GM19025 (cell line): Measurements from ENCODE around the gene DBNL.

ENCODE experiments used
- ATAC-seq: cut with Tn5 transposase; IDR thresholded peaks from one replicate; pipeline ENCODE4 v1.9.1; 2021; ENCODE audit warnings: mild to moderate bottlenecking, low read depth, moderate library complexity; ENCODE audit not compliant: unreplicated experiment

The DBNL gene

DNA sequence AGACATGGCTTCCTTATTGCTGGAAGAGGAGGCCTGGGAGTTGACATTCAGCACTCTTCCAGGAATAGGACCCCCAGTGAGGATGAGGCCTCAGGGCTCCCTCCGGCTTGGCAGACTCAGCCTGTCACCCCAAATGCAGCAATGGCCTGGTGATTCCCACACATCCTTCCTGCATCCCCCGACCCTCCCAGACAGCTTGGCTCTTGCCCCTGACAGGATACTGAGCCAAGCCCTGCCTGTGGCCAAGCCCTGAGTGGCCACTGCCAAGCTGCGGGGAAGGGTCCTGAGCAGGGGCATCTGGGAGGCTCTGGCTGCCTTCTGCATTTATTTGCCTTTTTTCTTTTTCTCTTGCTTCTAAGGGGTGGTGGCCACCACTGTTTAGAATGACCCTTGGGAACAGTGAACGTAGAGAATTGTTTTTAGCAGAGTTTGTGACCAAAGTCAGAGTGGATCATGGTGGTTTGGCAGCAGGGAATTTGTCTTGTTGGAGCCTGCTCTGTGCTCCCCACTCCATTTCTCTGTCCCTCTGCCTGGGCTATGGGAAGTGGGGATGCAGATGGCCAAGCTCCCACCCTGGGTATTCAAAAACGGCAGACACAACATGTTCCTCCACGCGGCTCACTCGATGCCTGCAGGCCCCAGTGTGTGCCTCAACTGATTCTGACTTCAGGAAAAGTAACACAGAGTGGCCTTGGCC is 16.6 kb downstream of the DBNL start:
- ATAC-seq: no peak

DNA sequence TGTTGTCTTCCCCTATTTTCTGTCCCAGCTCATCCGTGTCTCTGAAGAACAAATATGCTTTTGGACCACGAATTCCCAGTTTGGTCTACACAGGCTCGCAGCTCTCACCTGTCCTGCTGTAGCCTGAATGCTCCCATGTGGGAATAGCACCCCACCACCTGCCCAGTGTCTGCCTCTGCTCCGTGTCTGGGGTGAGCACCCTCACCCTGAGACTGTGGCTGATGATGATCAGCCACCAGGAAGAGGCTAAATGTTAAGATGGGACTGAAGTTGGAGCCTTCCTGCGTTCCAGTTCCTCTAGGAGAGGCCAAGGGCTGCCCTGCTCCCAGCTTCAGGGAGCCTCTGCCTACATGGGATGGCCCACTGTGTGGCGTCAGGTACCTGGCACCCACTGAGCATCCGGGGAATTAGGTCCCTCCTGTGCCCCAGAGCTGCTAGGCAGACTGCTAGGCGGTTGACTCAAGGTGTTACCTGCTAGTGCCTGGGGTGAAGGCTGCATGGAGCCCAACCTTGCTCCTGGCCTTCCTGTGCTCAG is 17.2 kb downstream of the DBNL start:
- ATAC-seq: no peak

DNA sequence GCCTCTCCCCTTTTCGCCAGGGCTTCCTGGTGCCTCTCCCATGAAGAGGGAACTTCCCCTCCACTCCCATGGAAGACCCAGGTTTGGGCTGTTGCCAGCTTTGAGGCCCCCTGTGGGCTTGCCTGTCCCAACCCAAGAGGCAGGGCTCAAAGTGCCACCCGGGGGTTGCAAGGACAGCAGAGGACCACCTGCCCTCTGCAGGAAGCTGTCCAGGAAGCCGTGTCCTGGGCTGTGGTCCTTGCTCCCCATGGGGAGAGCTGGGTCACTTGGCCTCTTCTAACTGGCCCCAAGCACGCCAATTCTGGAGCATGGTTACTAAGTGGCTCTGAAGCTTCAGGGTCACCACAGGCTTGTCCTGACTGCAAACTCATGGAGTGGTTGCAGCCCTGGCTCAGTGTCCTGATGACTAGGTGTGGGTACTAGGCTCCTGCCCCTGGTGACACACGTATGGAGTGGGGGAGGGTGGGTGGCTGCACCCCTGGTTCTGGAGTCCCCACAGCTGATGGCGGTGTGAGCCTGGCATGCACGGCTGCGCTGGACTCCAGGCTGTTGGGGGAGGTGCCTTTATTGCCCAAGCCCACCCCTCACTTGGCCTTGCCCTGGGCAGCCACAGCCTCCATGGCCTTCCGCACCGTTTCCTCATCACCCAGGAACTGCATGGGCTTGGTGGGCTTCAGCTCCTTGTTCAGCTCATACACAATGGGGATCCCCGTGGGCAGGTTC is 17.8 kb downstream of the DBNL start:
- no peak for ATAC-seq

DNA sequence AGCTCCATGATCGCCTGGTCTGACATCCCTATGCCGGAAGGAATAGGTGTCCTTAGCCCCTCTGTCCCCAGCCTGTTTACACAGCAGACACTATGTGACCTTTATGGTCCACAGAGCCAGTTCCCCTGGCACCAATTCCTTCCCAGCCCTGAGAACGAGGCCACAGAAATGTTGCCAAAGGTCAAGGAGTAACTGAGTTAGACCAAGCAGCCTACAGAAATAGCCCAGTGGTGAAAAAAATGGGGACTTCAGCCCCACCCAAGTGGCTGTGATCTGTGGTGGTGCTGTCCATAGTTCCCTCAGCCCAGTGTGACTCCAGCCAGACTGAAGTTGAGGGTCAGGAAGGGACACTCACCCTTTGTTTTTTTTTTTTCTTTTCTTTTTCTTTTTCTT is 18.4 kb downstream of the DBNL start:
- no peak for ATAC-seq

DNA sequence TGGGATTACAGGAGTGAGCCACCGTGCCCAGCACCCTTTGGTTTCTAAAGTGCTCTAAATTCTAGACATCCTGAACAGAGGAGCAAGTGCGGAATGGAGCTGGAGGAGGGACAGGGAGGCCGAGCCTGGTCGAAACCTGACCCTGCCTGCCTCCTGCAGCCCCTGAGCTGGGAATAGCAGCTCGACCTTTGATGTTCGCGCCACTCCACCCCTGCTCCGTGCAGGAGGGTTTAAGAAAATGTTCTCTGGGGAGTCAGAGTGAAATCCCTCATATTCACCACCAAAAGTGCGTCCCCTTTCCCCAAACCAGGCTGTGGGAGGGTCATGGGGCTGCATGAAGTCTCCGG is 19.0 kb downstream of the DBNL start:
- no peak for ATAC-seq

DNA sequence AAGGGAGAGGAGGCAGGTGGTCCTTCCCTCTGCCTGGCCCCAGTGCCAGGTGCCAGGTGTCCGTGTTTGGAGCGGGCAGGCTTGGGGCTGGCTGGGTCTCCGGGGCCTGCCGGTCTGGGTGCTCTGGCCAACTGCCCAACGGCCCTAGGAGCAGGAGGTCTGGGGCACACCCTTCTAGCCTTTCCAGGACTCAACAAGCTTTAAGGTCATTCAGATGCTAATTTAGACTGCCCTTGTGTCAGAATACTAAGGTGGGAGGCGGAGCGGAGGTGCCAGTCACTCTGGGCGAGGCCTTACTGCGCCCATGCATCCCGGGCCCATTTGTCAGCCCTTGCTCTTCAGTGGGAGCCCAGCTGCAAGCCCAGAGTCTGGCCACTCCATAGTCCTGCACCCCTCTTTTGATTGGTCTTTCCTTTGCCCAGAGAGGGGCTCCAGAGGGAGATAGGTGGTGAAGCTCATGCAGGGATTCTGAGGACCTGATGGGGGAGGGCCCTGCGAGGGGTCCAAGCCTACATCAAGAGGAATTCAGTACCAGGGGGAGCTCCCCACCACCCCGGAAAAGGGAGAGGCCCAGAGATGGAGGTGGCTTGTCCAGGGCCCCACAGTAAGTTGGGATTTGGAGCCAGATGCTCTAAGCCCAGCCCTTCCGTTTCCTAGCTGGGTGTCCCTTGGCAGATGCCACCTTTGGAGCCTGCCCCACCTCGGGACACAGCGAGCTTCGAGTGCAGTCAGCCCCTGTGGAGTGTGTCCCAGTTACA is 19.6 kb downstream of the DBNL start:
- ATAC-seq: no peak

DNA sequence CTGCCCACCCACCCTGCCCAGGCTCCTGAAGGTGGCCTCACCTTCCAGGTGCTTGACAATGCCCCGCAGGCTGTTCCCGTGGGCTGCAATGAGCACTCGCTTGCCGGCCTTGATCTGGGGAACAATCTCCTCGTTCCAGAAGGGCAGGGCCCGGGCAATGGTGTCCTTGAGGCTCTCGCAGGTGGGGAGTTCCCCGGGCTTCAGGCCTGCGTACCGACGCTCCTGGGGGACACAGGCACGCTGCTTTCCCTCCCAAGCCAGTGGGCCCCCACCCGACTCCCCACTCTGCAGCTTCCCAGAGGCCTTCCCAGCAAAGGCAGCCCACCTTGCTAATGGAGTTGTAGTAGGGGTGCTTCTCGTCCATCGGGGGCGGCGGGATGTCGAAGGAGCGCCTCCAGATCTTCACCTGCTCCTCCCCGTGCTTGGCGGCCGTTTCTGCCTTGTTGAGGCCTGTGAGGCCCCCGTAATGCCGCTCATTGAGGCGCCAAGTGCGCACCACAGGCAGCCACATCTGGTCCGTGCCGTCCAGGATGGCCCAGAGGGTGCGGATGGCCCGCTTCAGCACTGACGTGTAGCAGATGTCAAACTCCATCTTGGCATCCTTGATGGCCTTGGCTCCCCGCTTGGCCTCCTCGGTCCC is 20.4 kb downstream of the DBNL start:
- no peak for ATAC-seq

DNA sequence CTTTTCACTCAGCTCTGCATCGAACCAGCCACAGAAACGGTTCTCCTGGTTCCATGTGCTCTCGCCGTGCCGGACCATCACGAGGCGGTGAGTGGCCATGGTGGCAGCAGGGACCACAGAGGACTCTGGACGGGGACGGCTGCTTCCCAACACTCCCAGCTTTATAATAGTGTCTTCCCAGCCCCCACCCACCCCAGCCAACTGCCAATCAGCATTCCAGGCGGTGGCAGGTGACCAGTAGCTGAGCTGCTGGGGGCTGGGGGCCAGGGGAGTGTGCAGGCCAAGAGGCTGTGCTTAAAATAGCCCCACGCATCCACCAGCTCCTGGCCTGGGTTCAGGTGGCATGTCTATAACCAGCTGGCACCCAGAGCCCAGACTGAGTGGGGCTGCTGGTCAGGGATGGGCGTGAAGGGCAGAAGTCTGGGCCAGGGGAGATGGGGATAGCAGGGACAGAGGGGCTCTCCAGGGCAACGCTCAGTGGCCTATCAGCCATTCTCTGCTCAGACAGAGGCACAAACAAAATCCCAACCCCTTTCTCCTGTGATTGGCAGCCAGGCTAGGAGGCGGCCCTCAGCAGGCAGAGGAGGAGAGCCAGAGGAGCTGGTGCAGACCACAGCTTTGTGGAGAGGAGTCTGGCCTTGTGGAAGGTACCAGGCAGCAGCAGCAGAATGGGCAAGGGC is 21.1 kb downstream of the DBNL start, which contains the start of gene PGAM2:
TSS of gene PGAM2 (minus strand) at position 137 of the 680 bp plus-strand sequence. CDS start at position 99, 38 bp downstream.
- ATAC-seq: no peak

DNA sequence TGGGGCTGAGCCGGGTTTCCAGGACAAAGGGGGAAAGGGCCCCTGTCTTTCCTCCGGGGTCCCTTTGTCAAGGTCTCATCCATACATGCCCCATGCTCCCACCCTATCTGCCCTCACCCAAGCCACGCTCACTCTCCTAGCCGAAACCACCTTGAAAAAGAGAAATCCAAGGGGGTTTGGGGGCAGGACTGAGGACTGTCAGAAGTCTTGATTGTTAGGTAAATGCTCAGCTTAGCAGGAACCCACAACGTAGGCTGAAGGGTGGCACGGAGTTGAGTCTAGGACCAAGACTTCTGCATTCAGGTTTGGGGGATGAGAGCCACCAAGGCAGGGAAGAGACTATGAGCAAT is 21.6 kb downstream of the DBNL start:
- no peak for ATAC-seq

DNA sequence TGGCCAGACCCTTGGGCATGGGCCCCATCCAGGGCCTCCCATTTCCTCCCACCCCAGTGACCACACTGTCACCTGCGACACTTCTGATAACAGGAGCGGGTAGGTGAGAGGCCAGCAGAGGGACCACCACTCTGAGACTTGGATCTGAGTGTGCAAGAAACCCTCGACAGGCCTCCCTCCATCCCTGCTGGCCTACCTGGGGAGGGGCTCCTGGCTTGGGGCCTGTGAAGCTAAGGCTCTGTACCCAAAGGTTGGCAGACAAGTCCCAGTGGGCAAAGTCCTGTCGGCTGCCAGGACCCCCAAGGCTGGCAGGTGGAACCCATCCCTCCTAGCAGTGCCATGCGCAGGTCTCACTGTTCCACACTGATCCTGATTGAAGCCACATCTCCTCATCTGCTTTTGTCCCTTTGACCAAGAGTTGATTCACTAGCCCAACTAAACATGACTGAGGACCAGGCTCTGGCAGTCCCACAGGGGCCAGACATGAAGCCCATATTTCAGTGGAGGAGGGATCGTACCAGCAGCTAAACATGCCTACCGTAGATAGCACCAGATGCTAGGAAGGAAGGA is 22.1 kb downstream of the DBNL start:
- ATAC-seq: no peak

DNA sequence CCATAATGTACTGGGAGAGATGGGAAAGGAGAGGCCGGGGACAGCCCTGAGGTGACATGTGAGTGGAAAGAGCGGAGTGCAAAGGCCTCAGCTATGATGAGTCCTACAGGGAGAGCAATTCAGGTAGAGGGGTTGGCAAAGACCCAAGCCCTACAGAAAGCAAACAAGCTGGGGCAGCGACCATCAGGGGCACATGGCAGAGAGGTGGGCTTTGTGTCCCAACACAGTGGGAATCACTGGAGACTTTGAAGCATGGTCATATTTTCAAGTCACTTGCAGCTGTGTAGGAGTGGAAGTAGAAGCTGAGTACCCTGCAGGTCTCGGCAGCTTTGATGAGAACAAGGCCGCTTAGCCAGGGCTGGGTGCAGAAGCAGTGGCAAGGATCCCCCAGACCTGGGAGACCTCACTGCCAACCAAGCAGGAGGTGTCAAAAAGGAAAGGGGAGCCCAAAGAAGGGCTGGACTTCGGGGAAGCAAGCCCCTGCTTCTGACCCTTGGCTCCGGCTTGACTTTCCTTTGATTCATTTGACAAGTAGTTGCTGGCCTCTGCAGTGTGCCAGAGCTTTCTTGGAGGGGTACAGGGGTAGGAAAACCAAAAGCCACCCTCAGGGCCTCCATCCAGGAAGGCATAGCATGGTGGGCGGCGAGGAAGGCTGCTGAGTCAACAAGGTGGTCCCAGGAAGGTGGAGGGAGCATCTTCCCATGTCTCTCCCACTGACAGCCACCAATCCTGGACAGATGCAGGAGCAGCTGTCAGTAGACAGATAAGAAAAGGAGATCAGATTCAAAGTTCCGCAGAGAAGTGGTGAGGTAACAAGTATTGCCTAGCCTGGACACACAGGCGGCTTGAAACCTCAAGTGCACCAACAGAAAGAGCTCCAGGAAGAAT is 22.8 kb downstream of the DBNL start:
- no peak for ATAC-seq

DNA sequence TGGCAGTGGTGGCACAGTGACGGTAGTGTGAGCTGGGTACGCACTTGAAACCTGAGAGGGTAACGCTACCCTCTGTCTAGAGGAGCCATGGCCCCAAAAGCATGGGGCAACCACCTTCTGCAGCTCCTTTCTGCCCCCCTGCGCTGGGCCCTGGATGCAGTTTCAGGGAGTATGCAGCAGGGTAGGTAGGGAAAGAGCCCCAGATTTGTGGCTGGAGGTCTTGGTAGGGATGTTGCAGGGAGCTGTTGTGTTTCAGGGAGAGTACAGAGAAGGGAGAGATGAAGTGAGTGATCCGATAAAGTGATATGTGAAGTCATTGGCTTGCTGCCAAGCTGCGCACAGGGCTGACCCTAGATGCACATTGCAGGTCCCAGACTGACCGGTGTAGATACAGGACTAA is 23.6 kb downstream of the DBNL start:
- ATAC-seq: no peak

DNA sequence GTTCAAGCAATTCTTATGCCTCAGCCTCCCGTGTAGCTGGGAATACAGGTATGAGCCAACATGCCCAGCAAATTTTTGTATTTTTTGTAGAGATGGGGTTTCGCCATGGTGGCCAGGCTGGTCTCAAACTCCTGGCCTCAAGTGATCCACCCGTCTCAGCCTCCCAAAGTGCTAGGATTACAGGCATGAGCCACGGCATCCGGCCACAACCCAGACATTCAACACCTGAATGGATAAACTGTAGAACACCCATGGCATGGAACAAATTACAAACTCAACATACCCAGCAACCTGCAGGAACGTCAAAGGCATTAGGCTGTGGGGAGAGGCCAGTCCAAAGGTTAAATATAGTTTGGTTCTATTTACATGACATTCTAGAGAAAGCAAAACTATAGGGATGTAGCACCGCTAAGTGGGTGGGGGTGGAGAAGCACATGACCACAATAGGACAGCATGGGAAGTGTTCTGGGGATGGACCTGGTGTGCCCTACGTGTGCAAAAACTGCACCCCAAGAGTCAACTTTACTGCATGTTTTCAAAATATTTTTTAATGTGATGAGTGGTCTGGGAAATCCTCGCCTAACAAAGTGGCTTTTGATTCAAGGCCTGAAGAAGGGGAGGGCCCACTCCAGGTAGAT is 27.3 kb downstream of the DBNL start:
- no peak for ATAC-seq

DNA sequence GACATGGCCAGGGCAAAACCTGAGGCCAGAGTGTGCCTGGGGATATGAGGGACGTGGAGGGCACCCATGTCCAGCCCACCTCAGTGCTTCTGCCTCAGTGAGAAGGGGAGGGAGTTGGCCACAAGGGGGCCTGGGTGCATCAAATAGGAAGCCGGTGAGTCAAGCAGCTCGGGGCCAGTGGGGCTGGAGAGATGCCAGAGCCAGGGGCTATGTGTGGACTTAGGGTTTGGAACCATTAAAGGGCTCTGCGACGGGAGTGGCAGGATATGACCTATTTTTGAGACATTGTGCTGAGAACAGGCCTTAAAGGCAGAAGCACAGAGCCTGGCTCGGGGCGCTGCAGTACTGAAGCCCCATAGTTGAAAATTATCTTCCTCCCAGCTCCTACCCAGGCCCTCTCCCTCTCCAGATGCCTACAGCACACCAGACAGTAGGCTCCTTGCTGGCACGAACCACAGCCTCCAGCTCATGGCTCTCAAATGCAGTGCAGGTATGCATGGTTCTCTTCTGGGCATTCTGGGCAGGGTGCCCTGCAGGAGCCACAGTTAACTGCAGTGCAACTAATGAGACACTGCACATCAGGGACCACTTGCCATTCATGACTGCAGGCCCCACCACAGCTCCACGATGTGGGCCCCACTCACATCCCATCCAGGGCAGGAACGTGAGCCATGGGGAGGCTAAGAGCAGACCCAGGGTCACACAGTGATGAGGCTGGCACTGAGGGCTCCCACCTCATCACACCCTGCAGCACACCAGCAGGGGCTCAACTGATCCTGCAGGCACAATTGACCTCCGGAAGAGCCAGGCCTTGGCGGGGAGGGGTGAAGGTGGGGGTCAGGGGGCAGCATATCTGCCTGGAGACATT is 28.1 kb downstream of the DBNL start:
- ATAC-seq: no peak

DNA sequence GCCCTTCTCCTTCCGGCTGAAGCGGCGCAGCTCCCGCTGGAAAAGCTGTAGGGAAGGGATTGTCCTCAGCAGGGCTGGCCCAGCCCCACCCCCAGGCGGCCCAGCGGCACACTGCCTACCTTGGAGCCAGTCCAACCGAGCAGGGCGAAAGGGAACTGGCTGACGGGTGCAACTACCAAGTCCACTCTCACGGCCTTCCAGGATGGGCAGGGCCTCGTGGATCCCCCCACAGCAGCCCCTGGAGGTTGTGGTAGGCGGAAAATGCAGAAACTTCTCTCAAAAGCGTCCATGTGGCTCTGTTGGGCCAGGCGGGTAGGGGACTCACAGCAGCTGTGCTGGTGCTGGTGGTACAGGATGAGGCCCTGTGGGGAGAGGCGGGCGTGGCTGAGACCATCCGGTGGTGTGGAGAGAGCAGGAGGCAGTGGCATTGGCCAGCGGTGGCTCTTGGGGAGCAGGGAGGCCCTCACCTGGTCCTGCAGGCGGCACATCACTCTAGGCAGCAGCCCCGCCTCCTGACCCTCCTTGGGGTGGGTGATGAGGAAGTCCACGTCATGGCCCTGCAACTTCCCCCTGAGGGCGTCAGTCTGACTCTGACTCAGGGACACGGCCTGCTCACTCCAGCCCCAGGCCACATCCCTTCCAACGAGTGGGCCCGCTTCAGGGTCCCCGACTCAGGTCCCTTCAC is 29.3 kb downstream of the DBNL start:
- peak; percentile 55 for ATAC-seq

DNA sequence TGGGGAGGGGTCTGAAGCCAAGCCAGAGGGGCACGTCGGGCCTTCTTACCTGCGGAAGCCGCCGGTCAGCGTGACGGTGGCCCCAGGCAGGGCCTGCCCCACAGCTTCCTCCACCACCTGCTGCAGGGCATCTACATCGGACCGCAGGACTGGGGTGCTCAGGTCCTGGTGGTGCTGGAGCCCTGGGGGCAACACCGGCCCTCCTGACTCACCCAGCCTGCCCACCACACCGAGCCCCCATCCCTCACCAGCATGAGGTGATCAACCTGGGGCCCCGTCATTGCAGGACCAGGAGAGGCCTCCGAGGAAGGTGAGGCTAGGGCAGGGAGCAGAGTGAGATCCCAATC is 29.8 kb downstream of the DBNL start:
- ATAC-seq: no peak
